K562 (cell line): Measurements from ENCODE around the gene TECPR2. TPM values are rescaled to one million over a fixed set of nuclear protein-coding genes. Genes with fewer than 3 reads are reported as not detected.
A peak's percentile ranks its signal among the peaks of the same experiment; 100 is the strongest.

ENCODE experiments used
- ATAC-seq: fragments of 200-7000 bp; cut with Tn5 transposase; 3 replicates; pipeline ENCODE4 v1.9.1; 2020; ENCODE audit warnings: moderate library complexity
- BruUV-seq: library from RNA; stranded (reverse); fragments of 400-500 nt; replicated peaks from 2 replicates; lab custom pipeline; 2021; lab: Mats Ljungman, UMichigan
- CTCF ChIA-PET: fragments of 300-600 bp; formaldehyde crosslinking; extraction: SDS; loops from one replicate; lab custom pipeline; 2021; ENCODE audit warnings: low intra/inter-chr PET ratio; lab: Yijun Ruan, JAX
- POLR2A ChIA-PET: fragments of 300-600, 350-650 bp; sonication (Branson Sonifier 250); formaldehyde crosslinking; extraction: SDS; loops from one replicate; lab custom pipeline; 2021; ENCODE audit warnings: antibody characterized with exemption, inconsistent platforms; lab: Yijun Ruan, JAX
- DNase-seq, 4 experiments: peaks; one replicate each; pipeline versions ENCODE4 v3.0.0 to v3.0.0-alpha.2; 2011 to 2018; ENCODE audit warnings: low spot score in 3 of 4, mixed read lengths in 3 of 4; ENCODE audit errors: extremely low read depth in 1 of 4
- FAIRE-seq: peaks from 2 replicates; lab custom pipeline; 2011; peaks lifted over from hg19 to GRCh38; lab: Jason Lieb, UNC
- H2AFZ ChIP-seq: 2 replicates; pipeline ENCODE4 v1.6.0; 2011; ENCODE audit warnings: low read depth, low read length, control low read depth, inconsistent platforms
- H3K27ac ChIP-seq: fragments of 200-600 bp; 3 replicates; pipeline ENCODE4 v1.8.0; 2011; ENCODE audit warnings: low read depth, mild to moderate bottlenecking, control low read depth, inconsistent platforms, low read length, moderate library complexity, mixed read lengths; ENCODE audit errors: extremely low read depth
- H3K27me3 ChIP-seq, 2 experiments: fragments of 300-600 bp in 1 of 2; 2 replicates in 1 of 2; 3 replicates in 1 of 2; pipeline versions ENCODE4 v1.6.0 to v1.8.0; 2011; ENCODE audit warnings: inconsistent platforms in 2 of 2, low read length in 2 of 2, mild to moderate bottlenecking in 1 of 2, mixed read lengths in 1 of 2, moderate library complexity in 1 of 2; ENCODE audit not compliant: control insufficient read depth in 2 of 2, insufficient read depth in 2 of 2
- H3K36me3 ChIP-seq: fragments of 300-600 bp; 3 replicates; pipeline ENCODE4 v1.8.0; 2011; ENCODE audit warnings: mild to moderate bottlenecking, low read length, inconsistent platforms; ENCODE audit not compliant: control insufficient read depth, insufficient read depth
- H3K4me1 ChIP-seq, 2 experiments: fragments of 200-600 bp in 1 of 2; replicated peaks in 1 of 2; 2 replicates in 1 of 2; 3 replicates in 1 of 2; pipeline versions ENCODE4 v1.5.1 to v1.8.0; 2011; ENCODE audit warnings: inconsistent platforms in 2 of 2, low read length in 2 of 2, mild to moderate bottlenecking in 1 of 2, mixed read lengths in 1 of 2, moderate library complexity in 1 of 2; ENCODE audit not compliant: control insufficient read depth in 2 of 2, insufficient read depth in 2 of 2
- H3K4me2 ChIP-seq: 2 replicates; pipeline ENCODE4 v1.6.1; 2011; ENCODE audit warnings: low read length, control low read depth, inconsistent platforms, mixed read lengths; ENCODE audit not compliant: insufficient read depth
- H3K4me3 ChIP-seq: fragments of 200-600 bp; sonication (generic), shearing (Covaris generic); 2 replicates; pipeline ENCODE4 v1.5.1; 2016; ENCODE audit warnings: control low read depth, inconsistent platforms
- H3K79me2 ChIP-seq: fragments of 200-600 bp; 3 replicates; pipeline ENCODE4 v1.8.0; 2011; ENCODE audit warnings: low read length, inconsistent platforms; ENCODE audit not compliant: control insufficient read depth, insufficient read depth
- H3K9ac ChIP-seq, 2 experiments: 2 replicates each; pipeline versions ENCODE4 v1.6.0 to v1.6.1; 2011; ENCODE audit warnings: low read depth in 2 of 2, low read length in 2 of 2, control low read depth in 1 of 2, inconsistent platforms in 1 of 2, mild to moderate bottlenecking in 1 of 2, mixed read lengths in 1 of 2; ENCODE audit not compliant: insufficient read depth in 1 of 2
- H3K9me1 ChIP-seq: one replicate; pipeline ENCODE4 v1.6.0; 2011; ENCODE audit warnings: inconsistent platforms, mild to moderate bottlenecking, low read length, moderate library complexity; ENCODE audit not compliant: control insufficient read depth, insufficient read depth
- H3K9me3 ChIP-seq: replicated peaks from 2 replicates; pipeline ENCODE4 v1.5.1; 2011; ENCODE audit warnings: low read depth, low read length, inconsistent platforms; ENCODE audit not compliant: control insufficient read depth, insufficient read depth
- H4K20me1 ChIP-seq: replicated peaks from 2 replicates; pipeline ENCODE4 v1.6.1; 2011; ENCODE audit warnings: low read length, inconsistent platforms, mixed read lengths; ENCODE audit not compliant: control insufficient read depth, insufficient read depth
- ELF2 ChIP-seq: fragments of 250-450 bp; sonication (Bioruptor Pico); IDR thresholded peaks from 2 replicates; pipeline ENCODE4 v1.5.0; 2021; ENCODE audit warnings: mild to moderate bottlenecking
- FOXK2 ChIP-seq, 2 experiments: fragments of 450-650 bp; IDR thresholded peaks in 1 of 2; conservative IDR thresholded peaks in 1 of 2; 2 replicates each; pipeline ENCODE4 v1.6.1; 2016; ENCODE audit warnings: low read depth in 2 of 2, mild to moderate bottlenecking in 1 of 2
- FOXP1 ChIP-seq: sonication (generic); formaldehyde crosslinking; IDR thresholded peaks from 2 replicates; pipeline ENCODE4 v1.8.0; 2022; ENCODE audit warnings: mild to moderate bottlenecking, missing genetic modification reagents
- MAZ ChIP-seq, 2 experiments: fragments of 450-650 bp in 1 of 2; sonication (generic) in 1 of 2; formaldehyde crosslinking; IDR thresholded peaks in 1 of 2; conservative IDR thresholded peaks in 1 of 2; 2 replicates each; pipeline versions ENCODE4 v1.4.0 to v1.5.0; 2020; ENCODE audit warnings: mild to moderate bottlenecking in 1 of 2, missing genetic modification reagents in 1 of 2
- NFRKB ChIP-seq: fragments of 450-650 bp; IDR thresholded peaks from 2 replicates; pipeline ENCODE4 v1.6.1; 2016; ENCODE audit warnings: low read depth
- NUFIP1 ChIP-seq: fragments of 450-650 bp; IDR thresholded peaks from 2 replicates; pipeline ENCODE4 v1.6.1; 2018; ENCODE audit not compliant: partially characterized antibody
- PHF8 ChIP-seq: fragments of 200-600 bp; sonication (generic); IDR thresholded peaks from 2 replicates; pipeline ENCODE4 v1.6.1; 2012; ENCODE audit warnings: mixed run types, mild to moderate bottlenecking, inconsistent platforms, low read length, moderate library complexity, borderline replicate concordance
- PTRF ChIP-seq: fragments of 450-650 bp; IDR thresholded peaks from 2 replicates; pipeline ENCODE4 v1.6.1; 2016; ENCODE audit warnings: mild to moderate bottlenecking, missing genetic modification characterization, missing compliant biosample characterization
- PURB ChIP-seq: sonication (generic); formaldehyde crosslinking; IDR thresholded peaks from 2 replicates; pipeline ENCODE4 v1.9.0; 2021; ENCODE audit warnings: low read depth, mild to moderate bottlenecking, missing genetic modification reagents
- RNF2 ChIP-seq: sonication (generic); IDR thresholded peaks from 2 replicates; pipeline ENCODE4 v1.6.1; 2016
- SMARCC2 ChIP-seq: fragments of 450-650 bp; IDR thresholded peaks from 2 replicates; pipeline ENCODE4 v1.6.1; 2017; ENCODE audit warnings: antibody characterized with exemption, moderate library complexity, mild to moderate bottlenecking, low read depth
- TBP ChIP-seq: optimal IDR thresholded peaks from 2 replicates; pipeline ENCODE3; 2011; ENCODE audit warnings: low read depth, low read length, improper control_type of control experiment
- THRA ChIP-seq: fragments of 450-650 bp; IDR thresholded peaks from 2 replicates; pipeline ENCODE4 v1.6.1; 2017; ENCODE audit warnings: mild to moderate bottlenecking, moderate library complexity
- ZFX ChIP-seq: sonication (generic); formaldehyde crosslinking; IDR thresholded peaks from 2 replicates; pipeline ENCODE4 v1.8.0; 2022; ENCODE audit warnings: mild to moderate bottlenecking, missing genetic modification reagents, moderate library complexity
- ZNF175 ChIP-seq: fragments of 200-800 bp; sonication (Bioruptor generic); IDR thresholded peaks from 2 replicates; pipeline ENCODE4 v1.6.1; 2016; ENCODE audit warnings: low read depth, mild to moderate bottlenecking, missing genetic modification characterization, missing compliant biosample characterization
- WGBS: fragments of 100-300 bp; shearing (Covaris generic); methylation state at CpG from one replicate; pipeline ENCODE4 v1.1.6; 2016; ENCODE audit warnings: low coverage, mixed read lengths; ENCODE audit not compliant: insufficient coverage; ENCODE audit errors: missing lambda C conversion rate; 5-methylcytosine and 5-hydroxymethylcytosine counted together
- in situ Hi-C: fragments of 300-500 bp; cut with MboI; formaldehyde crosslinking; loops from 4 replicates; pipeline ENCODE4 v1.15.0; 2018; ENCODE audit warnings: inconsistent platforms, mixed read lengths
- intact Hi-C: fragments of 100-400 bp; cut with micrococcal nuclease; formaldehyde crosslinking; loops from 2 replicates; pipeline ENCODE4 v1.14.2; 2022
- polyA plus RNA-seq, 8 experiments: library from polyadenylated mRNA; depleted of rRNA in 4 of 8; stranded (reverse) in 5 of 8; unstranded in 3 of 8; fragments of >200 nt; fragmentation: Nextera tagmentation in 2 of 8; fragmentation: Illumina TruSeq in 1 of 8; extraction: Ambion mirVana in 2 of 8; extraction: Trizol in 1 of 8; gene quantifications; 2 replicates each; pipeline versions ENCODE4 v1.2.1 to v1.2.3, GENCODE V29; 2011 to 2014; ENCODE audit warnings: inconsistent platforms in 1 of 8, missing spikeins in 1 of 8
- total RNA-seq, 7 experiments: library from RNA; depleted of rRNA in 6 of 7; stranded (reverse); fragments of >200 nt in 6 of 7; fragmentation: Illumina TruSeq in 2 of 7; extraction: Trizol in 2 of 7; gene quantifications; 2 replicates each; pipeline versions ENCODE4 v1.2.1 to v1.2.3, GENCODE V29; 2011 to 2021; ENCODE audit warnings: low replicate concordance in 1 of 7
- TF ChIP-seq, protein P1 (sequence below): fragments of 450-650 bp; IDR thresholded peaks from 2 replicates; pipeline ENCODE4 v1.6.1; 2017; ENCODE audit warnings: antibody characterized with exemption
- TF ChIP-seq, protein P2 (sequence below): sonication (generic); formaldehyde crosslinking; IDR thresholded peaks from 2 replicates; pipeline ENCODE4 v1.8.0; 2022; ENCODE audit warnings: missing genetic modification reagents, mild to moderate bottlenecking, moderate library complexity, borderline replicate concordance

The TECPR2 gene
- total and polyA plus RNA-seq, 9 of the 15 experiments (the other 6 are each of a cell fraction or from before 2014, with no cell fraction given), result 0.04 to 3.0 (median 0.83) TPM

GRCh38 chr14:102538602-102539543, 176.1 kb downstream of the TECPR2 start:
- Histone ChIP-seq H3K27ac (peak overlapping the region; percentile 75), H3K4me2 (peak overlapping the region; percentile 37), H2AFZ (peak overlapping the region; percentile 78), H3K9me3 (no peaks in the 10 kb centered on the region), H3K4me3 (no peak overlapping the region), H3K27me3 (no peaks in the 10 kb centered on the region), H4K20me1 (no peaks in the 10 kb centered on the region), H3K9me1 (no peaks in the 10 kb centered on the region), H3K4me1 (peaks cover 23 to 50% of the 10 kb centered on the region in 2 experiments), H3K79me2 (no peaks in the 10 kb centered on the region), H3K36me3 (no peaks in the 10 kb centered on the region), H3K9ac (peak overlapping the region; percentile 57 to 76)
- peak; percentile 69 for ATAC-seq
- intact Hi-C loops (no loop called here), in situ Hi-C loops (loop anchor here (5.0 kb wide), 1 partner anchor 48 kb away; no protein-coding TSS in a partner anchor)
- 51% methylated on average over 19 of the region's 25 CpGs for WGBS
- CTCF ChIA-PET, result no interaction called here
- BruUV-seq, result no TSS peak
- peak; percentile 29 for FAIRE-seq
- peak; percentile 63 to 82 (median 78) for DNase-seq
- POLR2A ChIA-PET, result interaction anchor here (0.5 to 0.7 kb wide), 4 partner anchors 13 to 149 kb away, joined by 3 to 5 read pairs (median 3); no protein-coding TSS in a partner anchor
- TF ChIP-seq FOXP1 (CRISPR knock-in tag) (no peak), ZFX (CRISPR knock-in tag) (peak; percentile 52; the same call in 1 of the 2 replicates), TBP (no peak), PHF8 (peak; percentile 24; the same call in 1 of the 2 replicates), PTRF (tag) (no peak), THRA (0 out of 2 replicates have a peak, but pooled peaks have one; percentile 31), PURB (CRISPR knock-in tag) (no peak), NUFIP1 (no peak), FOXK2 (conservative IDR thresholded peaks at IDR 0.05 in 1 of 2, IDR thresholded peaks at IDR 0.05 in 1 of 2; ENCODE audit: low read depth in 2 of 2) (no peak), NFRKB (peak; percentile 65; the same call in 1 of the 2 replicates), SMARCC2 (no peak), ZNF175 (CRISPR knock-in tag) (peak; percentile 65; the same call in 1 of the 2 replicates), RNF2 (no peak), MAZ (CRISPR knock-in tag; conservative IDR thresholded peaks at IDR 0.05 in 1 of 2, IDR thresholded peaks at IDR 0.05 in 1 of 2) (no peak), ELF2 (CRISPR knock-in tag) (no peak)
- TF ChIP-seq, protein P1, sequence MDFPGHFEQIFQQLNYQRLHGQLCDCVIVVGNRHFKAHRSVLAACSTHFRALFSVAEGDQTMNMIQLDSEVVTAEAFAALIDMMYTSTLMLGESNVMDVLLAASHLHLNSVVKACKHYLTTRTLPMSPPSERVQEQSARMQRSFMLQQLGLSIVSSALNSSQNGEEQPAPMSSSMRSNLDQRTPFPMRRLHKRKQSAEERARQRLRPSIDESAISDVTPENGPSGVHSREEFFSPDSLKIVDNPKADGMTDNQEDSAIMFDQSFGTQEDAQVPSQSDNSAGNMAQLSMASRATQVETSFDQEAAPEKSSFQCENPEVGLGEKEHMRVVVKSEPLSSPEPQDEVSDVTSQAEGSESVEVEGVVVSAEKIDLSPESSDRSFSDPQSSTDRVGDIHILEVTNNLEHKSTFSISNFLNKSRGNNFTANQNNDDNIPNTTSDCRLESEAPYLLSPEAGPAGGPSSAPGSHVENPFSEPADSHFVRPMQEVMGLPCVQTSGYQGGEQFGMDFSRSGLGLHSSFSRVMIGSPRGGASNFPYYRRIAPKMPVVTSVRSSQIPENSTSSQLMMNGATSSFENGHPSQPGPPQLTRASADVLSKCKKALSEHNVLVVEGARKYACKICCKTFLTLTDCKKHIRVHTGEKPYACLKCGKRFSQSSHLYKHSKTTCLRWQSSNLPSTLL, result no peak
- TF ChIP-seq, protein P2, sequence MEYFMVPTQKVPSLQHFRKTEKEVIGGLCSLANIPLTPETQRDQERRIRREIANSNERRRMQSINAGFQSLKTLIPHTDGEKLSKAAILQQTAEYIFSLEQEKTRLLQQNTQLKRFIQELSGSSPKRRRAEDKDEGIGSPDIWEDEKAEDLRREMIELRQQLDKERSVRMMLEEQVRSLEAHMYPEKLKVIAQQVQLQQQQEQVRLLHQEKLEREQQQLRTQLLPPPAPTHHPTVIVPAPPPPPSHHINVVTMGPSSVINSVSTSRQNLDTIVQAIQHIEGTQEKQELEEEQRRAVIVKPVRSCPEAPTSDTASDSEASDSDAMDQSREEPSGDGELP, result peak; percentile 11; the same call in 1 of the 2 replicates
